KMS-11 (cell line): ENCODE results near the gene CDH7.

Source experiments
- H2AFZ ChIP-seq: fragments of 200-600 bp; sonication (generic); 2 replicates; pipeline ENCODE4 v1.6.1; 2016; ENCODE audit warnings: antibody characterized with exemption, mixed run types, low read depth
- H3K27ac ChIP-seq: fragments of 200-600 bp; sonication (generic); 2 replicates; pipeline ENCODE4 v1.6.1; 2016; ENCODE audit warnings: mild to moderate bottlenecking, mixed run types
- H3K27me3 ChIP-seq: fragments of 200-600 bp; sonication (generic); 2 replicates; pipeline ENCODE4 v1.6.1; 2017; ENCODE audit warnings: mild to moderate bottlenecking, low read depth, mixed run types, moderate library complexity; ENCODE audit not compliant: insufficient read depth
- H3K36me3 ChIP-seq: fragments of 200-600 bp; sonication (generic); 2 replicates; pipeline ENCODE4 v1.6.1; 2017; ENCODE audit warnings: mild to moderate bottlenecking, mixed run types; ENCODE audit not compliant: insufficient read depth
- H3K4me1 ChIP-seq: fragments of 200-600 bp; sonication (generic); 2 replicates; pipeline ENCODE4 v1.6.1; 2016; ENCODE audit warnings: mild to moderate bottlenecking, low read depth, mixed run types; ENCODE audit not compliant: poor library complexity, severe bottlenecking
- H3K4me2 ChIP-seq: fragments of 200-600 bp; sonication (generic); 2 replicates; pipeline ENCODE4 v1.7.0; 2016; ENCODE audit warnings: mild to moderate bottlenecking, mixed run types
- H3K4me3 ChIP-seq: fragments of 200-600 bp; sonication (generic); IDR thresholded peaks from 2 replicates; pipeline ENCODE4 v1.6.1; 2017; ENCODE audit warnings: low read depth, low read length, mixed read lengths; ENCODE audit not compliant: insufficient read depth
- H3K79me2 ChIP-seq: fragments of 200-600 bp; sonication (generic); 2 replicates; pipeline ENCODE4 v1.6.1; 2016; ENCODE audit warnings: low read depth, mixed run types; ENCODE audit not compliant: insufficient read depth
- H3K9ac ChIP-seq: fragments of 200-600 bp; sonication (generic); 2 replicates; pipeline ENCODE4 v1.6.1; 2016; ENCODE audit warnings: mild to moderate bottlenecking, mixed run types
- H4K20me1 ChIP-seq: fragments of 200-600 bp; sonication (generic); 2 replicates; pipeline ENCODE4 v1.6.1; 2016; ENCODE audit warnings: mild to moderate bottlenecking, mixed run types; ENCODE audit not compliant: insufficient read depth
- TF ChIP-seq, protein P1 (sequence below): fragments of 200-600 bp; sonication (generic); conservative IDR thresholded peaks from 2 replicates; pipeline ENCODE4 v1.6.1; 2017; ENCODE audit warnings: low read depth, mild to moderate bottlenecking, antibody characterized with exemption, low read length, moderate library complexity, mixed read lengths

CDH7 gene

DNA sequence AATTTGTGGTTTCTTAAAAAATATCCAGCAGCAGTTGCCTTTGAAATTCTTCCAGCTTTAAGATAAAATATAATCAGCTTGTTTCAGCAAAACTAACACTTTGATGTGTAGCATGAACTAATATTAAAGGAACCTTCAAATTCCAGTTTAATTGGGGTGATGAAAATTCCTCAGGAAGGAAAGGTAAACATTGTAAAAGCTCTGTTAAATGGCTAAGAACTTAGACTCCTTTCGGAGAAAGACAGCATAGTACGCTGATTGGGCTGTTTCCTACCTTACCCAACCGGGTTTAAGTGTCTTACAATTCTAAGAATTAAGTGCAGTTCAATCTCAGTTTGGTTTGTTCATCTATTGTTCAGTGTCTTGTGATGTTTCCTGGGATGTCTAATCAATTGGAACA, 108.3 kb downstream of the CDH7 start:
- Histone ChIP-seq H2AFZ (no peak overlapping the region), H4K20me1 (no peaks in the 10 kb centered on the region)

DNA sequence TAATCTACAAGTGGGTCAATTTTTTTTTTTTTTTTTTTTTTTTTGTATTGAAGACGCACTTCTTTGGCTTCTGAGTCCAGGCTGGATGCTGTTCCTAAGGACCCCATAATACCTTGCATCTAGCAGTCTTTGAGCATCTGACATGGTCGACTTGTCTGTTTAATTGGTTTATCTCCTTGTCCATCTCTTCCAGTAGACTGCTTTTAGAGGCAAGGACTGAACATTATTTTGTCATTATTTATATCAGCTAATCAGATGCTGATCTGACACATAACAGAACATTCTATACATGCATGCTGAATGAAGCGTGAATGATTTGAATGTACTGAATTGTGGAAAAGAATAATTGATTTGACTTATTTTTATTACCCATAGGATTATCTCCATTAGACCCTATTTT, 118.7 kb downstream of the CDH7 start:
- no peaks in the 10 kb centered on the region for H3K36me3 ChIP-seq
- H3K9ac ChIP-seq = no peak overlapping the region
- H3K4me3 ChIP-seq = no peak overlapping the region
- no peak overlapping the region for H3K27ac ChIP-seq
- TF ChIP-seq, protein P1, sequence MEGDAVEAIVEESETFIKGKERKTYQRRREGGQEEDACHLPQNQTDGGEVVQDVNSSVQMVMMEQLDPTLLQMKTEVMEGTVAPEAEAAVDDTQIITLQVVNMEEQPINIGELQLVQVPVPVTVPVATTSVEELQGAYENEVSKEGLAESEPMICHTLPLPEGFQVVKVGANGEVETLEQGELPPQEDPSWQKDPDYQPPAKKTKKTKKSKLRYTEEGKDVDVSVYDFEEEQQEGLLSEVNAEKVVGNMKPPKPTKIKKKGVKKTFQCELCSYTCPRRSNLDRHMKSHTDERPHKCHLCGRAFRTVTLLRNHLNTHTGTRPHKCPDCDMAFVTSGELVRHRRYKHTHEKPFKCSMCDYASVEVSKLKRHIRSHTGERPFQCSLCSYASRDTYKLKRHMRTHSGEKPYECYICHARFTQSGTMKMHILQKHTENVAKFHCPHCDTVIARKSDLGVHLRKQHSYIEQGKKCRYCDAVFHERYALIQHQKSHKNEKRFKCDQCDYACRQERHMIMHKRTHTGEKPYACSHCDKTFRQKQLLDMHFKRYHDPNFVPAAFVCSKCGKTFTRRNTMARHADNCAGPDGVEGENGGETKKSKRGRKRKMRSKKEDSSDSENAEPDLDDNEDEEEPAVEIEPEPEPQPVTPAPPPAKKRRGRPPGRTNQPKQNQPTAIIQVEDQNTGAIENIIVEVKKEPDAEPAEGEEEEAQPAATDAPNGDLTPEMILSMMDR = no peak
- no peaks in the 10 kb centered on the region for H4K20me1 ChIP-seq
- no peaks in the 10 kb centered on the region for H3K79me2 ChIP-seq
- H3K4me2 ChIP-seq = no peak overlapping the region
- H2AFZ ChIP-seq = no peak overlapping the region
- H3K4me1 ChIP-seq = no peaks in the 10 kb centered on the region
- no peaks in the 10 kb centered on the region for H3K27me3 ChIP-seq

More for the DNA sequence above, 108.3 kb downstream of the CDH7 start:
- H3K27ac ChIP-seq = no peak overlapping the region
- no peak overlapping the region for H3K4me3 ChIP-seq
- no peaks in the 10 kb centered on the region for H3K4me1 ChIP-seq
- no peak overlapping the region for H3K9ac ChIP-seq
- H3K36me3 ChIP-seq = no peaks in the 10 kb centered on the region
- H3K27me3 ChIP-seq = no peaks in the 10 kb centered on the region
- no peaks in the 10 kb centered on the region for H3K79me2 ChIP-seq
- TF ChIP-seq, protein P1 = no peak
- H3K4me2 ChIP-seq = no peak overlapping the region

DNA sequence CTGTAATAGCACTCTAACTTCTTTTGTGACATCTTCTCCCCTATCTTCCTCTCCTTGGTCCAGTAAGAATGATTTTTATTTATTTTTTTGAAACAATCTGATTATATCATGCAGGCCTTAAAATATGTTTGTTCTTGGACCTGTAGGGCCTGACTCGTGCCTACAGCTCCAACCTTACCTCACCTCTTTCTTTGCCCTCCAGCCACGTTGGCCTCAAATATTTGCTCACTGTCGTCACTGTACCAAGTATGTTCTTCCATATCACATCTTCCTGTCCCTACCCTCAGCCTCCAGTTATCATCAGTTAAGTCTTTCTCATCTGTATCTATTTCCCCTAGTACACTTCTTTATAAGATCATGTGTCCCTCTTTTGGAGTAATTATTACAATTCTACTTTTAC, 125.5 kb downstream of the CDH7 start:
- H3K36me3 ChIP-seq = no peaks in the 10 kb centered on the region
- H3K79me2 ChIP-seq = no peaks in the 10 kb centered on the region
- H3K27ac ChIP-seq = no peak overlapping the region
- H4K20me1 ChIP-seq = no peaks in the 10 kb centered on the region
- no peak overlapping the region for H3K9ac ChIP-seq
- H3K4me2 ChIP-seq = no peak overlapping the region
- TF ChIP-seq, protein P1 = no peak
- H2AFZ ChIP-seq = no peak overlapping the region
- no peak overlapping the region for H3K4me3 ChIP-seq
- H3K4me1 ChIP-seq = no peaks in the 10 kb centered on the region
- H3K27me3 ChIP-seq = no peaks in the 10 kb centered on the region

DNA sequence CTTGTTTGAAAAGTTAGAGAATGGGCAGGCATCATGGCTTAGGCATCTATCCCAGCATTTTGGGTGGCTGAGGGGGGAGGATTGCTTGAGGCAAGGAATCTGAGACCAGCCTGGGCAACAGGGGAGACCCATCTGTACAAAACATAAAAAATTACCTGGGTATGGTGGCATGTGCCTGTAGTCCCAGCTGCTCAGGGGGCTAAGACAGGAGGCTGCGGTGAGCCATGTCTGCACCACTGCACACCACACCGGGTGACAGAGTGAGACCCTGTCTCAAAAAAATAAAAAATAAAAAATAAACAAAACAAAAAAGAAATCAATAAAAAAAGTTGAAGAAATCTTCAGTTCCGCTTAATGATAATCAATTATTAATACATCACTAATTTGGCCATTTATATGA, 146.5 kb downstream of the CDH7 start:
- TF ChIP-seq, protein P1 = no peak
- no peak overlapping the region for H3K4me2 ChIP-seq
- no peak overlapping the region for H3K4me3 ChIP-seq
- H3K79me2 ChIP-seq = no peaks in the 10 kb centered on the region
- H4K20me1 ChIP-seq = no peaks in the 10 kb centered on the region
- no peak overlapping the region for H2AFZ ChIP-seq
- H3K36me3 ChIP-seq = no peaks in the 10 kb centered on the region
- H3K9ac ChIP-seq = no peak overlapping the region
- H3K27me3 ChIP-seq = no peaks in the 10 kb centered on the region
- no peak overlapping the region for H3K27ac ChIP-seq
- no peaks in the 10 kb centered on the region for H3K4me1 ChIP-seq

DNA sequence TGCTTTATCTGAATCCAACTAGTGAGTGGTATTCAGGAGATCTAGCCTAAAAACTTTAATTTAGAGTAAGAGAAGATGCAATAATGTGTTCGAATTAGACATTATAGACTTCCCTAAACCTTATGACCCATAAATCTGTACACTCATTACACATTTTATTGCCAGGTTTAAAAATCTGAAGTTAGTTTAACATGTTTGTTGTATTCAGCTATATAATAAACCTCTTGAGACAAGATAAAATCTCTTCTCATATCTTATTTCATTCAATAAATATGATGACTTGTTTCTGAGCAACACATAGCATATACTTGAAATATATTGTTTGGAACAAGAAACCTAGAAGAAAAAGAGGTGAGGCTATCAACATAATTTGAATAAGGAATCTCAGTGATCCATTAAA, 150.7 kb downstream of the CDH7 start:
- H3K4me1 ChIP-seq = no peaks in the 10 kb centered on the region
- H3K9ac ChIP-seq = no peak overlapping the region
- no peaks in the 10 kb centered on the region for H3K36me3 ChIP-seq
- no peaks in the 10 kb centered on the region for H3K79me2 ChIP-seq
- no peak overlapping the region for H3K27ac ChIP-seq
- no peak overlapping the region for H3K4me2 ChIP-seq
- H4K20me1 ChIP-seq = no peaks in the 10 kb centered on the region
- no peaks in the 10 kb centered on the region for H3K27me3 ChIP-seq
- H2AFZ ChIP-seq = no peak overlapping the region
- H3K4me3 ChIP-seq = no peak overlapping the region
- TF ChIP-seq, protein P1 = no peak
